ENCODE measurements around the gene MFF. TPM values are rescaled to one million over a fixed set of nuclear protein-coding genes. Genes with fewer than 3 reads are reported as not detected.

MFF gene
- total and polyA plus RNA-seq, 2 of the 8 experiments (the other 6 are each of a cell fraction or from before 2014, with no cell fraction given): 36.2 to 86.8 TPM

DNA sequence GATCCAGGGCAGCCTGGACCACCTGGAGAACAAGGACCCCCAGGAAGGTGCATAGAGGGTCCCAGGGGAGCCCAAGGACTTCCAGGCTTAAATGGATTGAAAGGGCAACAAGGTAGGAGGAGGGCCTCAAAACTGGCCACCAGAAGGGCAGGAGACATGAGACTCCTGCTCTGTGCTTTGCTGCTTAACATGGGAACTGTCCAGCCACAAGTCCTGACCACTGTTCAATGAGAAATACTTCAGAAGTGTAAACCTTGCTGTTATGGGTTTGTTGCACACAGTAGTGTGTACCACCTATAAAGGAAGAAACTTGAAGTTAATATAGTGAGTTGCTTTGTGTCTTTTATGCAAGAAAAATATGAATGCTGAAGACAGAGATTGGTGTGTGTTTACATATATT, 44.2 kb upstream of the MFF start (continued):
- TF ChIP-seq, protein P1, sequence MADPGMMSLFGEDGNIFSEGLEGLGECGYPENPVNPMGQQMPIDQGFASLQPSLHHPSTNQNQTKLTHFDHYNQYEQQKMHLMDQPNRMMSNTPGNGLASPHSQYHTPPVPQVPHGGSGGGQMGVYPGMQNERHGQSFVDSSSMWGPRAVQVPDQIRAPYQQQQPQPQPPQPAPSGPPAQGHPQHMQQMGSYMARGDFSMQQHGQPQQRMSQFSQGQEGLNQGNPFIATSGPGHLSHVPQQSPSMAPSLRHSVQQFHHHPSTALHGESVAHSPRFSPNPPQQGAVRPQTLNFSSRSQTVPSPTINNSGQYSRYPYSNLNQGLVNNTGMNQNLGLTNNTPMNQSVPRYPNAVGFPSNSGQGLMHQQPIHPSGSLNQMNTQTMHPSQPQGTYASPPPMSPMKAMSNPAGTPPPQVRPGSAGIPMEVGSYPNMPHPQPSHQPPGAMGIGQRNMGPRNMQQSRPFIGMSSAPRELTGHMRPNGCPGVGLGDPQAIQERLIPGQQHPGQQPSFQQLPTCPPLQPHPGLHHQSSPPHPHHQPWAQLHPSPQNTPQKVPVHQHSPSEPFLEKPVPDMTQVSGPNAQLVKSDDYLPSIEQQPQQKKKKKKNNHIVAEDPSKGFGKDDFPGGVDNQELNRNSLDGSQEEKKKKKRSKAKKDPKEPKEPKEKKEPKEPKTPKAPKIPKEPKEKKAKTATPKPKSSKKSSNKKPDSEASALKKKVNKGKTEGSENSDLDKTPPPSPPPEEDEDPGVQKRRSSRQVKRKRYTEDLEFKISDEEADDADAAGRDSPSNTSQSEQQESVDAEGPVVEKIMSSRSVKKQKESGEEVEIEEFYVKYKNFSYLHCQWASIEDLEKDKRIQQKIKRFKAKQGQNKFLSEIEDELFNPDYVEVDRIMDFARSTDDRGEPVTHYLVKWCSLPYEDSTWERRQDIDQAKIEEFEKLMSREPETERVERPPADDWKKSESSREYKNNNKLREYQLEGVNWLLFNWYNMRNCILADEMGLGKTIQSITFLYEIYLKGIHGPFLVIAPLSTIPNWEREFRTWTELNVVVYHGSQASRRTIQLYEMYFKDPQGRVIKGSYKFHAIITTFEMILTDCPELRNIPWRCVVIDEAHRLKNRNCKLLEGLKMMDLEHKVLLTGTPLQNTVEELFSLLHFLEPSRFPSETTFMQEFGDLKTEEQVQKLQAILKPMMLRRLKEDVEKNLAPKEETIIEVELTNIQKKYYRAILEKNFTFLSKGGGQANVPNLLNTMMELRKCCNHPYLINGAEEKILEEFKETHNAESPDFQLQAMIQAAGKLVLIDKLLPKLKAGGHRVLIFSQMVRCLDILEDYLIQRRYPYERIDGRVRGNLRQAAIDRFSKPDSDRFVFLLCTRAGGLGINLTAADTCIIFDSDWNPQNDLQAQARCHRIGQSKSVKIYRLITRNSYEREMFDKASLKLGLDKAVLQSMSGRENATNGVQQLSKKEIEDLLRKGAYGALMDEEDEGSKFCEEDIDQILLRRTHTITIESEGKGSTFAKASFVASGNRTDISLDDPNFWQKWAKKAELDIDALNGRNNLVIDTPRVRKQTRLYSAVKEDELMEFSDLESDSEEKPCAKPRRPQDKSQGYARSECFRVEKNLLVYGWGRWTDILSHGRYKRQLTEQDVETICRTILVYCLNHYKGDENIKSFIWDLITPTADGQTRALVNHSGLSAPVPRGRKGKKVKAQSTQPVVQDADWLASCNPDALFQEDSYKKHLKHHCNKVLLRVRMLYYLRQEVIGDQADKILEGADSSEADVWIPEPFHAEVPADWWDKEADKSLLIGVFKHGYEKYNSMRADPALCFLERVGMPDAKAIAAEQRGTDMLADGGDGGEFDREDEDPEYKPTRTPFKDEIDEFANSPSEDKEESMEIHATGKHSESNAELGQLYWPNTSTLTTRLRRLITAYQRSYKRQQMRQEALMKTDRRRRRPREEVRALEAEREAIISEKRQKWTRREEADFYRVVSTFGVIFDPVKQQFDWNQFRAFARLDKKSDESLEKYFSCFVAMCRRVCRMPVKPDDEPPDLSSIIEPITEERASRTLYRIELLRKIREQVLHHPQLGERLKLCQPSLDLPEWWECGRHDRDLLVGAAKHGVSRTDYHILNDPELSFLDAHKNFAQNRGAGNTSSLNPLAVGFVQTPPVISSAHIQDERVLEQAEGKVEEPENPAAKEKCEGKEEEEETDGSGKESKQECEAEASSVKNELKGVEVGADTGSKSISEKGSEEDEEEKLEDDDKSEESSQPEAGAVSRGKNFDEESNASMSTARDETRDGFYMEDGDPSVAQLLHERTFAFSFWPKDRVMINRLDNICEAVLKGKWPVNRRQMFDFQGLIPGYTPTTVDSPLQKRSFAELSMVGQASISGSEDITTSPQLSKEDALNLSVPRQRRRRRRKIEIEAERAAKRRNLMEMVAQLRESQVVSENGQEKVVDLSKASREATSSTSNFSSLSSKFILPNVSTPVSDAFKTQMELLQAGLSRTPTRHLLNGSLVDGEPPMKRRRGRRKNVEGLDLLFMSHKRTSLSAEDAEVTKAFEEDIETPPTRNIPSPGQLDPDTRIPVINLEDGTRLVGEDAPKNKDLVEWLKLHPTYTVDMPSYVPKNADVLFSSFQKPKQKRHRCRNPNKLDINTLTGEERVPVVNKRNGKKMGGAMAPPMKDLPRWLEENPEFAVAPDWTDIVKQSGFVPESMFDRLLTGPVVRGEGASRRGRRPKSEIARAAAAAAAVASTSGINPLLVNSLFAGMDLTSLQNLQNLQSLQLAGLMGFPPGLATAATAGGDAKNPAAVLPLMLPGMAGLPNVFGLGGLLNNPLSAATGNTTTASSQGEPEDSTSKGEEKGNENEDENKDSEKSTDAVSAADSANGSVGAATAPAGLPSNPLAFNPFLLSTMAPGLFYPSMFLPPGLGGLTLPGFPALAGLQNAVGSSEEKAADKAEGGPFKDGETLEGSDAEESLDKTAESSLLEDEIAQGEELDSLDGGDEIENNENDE (IDR thresholded peaks at IDR 0.05; ENCODE audit: insufficient replicate concordance, low read length): no peak
- TF ChIP-seq CBX8 (IDR thresholded peaks at IDR 0.05; ENCODE audit: borderline replicate concordance, low read depth, low read length) (no peak), TEAD4 (IDR thresholded peaks at IDR 0.05; ENCODE audit: low read depth, low read length) (no peak), YY1 (IDR thresholded peaks at IDR 0.05; ENCODE audit: low read depth, low read length) (no peak), CREB1 (IDR thresholded peaks at IDR 0.05) (no peak), SP4 (IDR thresholded peaks at IDR 0.05; ENCODE audit: low read length) (no peak), NRF1 (IDR thresholded peaks at IDR 0.05; ENCODE audit: low read depth, low read length) (no peak), CTBP2 (IDR thresholded peaks at IDR 0.05; ENCODE audit: borderline replicate concordance, insufficient read depth, insufficient read length, low read length) (no peak), MAFK (IDR thresholded peaks at IDR 0.05; ENCODE audit: low read depth, low read length) (no peak)

All from H1 (cell line).